ENCODE measurements around the gene SUGCT.

SUGCT gene

GRCh38 chr7:40733114-40733513, 598.3 kb downstream of the SUGCT start:
- DNase-seq (ENCODE audit: low read depth), result no peak

- DNase-seq (ENCODE audit: low read depth), result no peak
These were observed 598.8 kb downstream of the SUGCT start for GRCh38 chr7:40733578-40733977.

GRCh38 chr7:40739257-40739656, 604.5 kb downstream of the SUGCT start:
- DNase-seq (ENCODE audit: low read depth), result no peak

- no peak for DNase-seq (ENCODE audit: low read depth)
These were observed 607.5 kb downstream of the SUGCT start for GRCh38 chr7:40742270-40742669.

- DNase-seq (ENCODE audit: low read depth), result no peak
These were observed 612.2 kb downstream of the SUGCT start for GRCh38 chr7:40746841-40747556.

- no peak for DNase-seq (ENCODE audit: low read depth)
These were observed 613.1 kb downstream of the SUGCT start for GRCh38 chr7:40747856-40748255.

- no peak for DNase-seq (ENCODE audit: low read depth)
These were observed 615.1 kb downstream of the SUGCT start for GRCh38 chr7:40749877-40750276.

GRCh38 chr7:40753455-40753854, 618.6 kb downstream of the SUGCT start:
- DNase-seq (ENCODE audit: low read depth), result no peak

GRCh38 chr7:40755438-40755837, 620.6 kb downstream of the SUGCT start:
- no peak for DNase-seq (ENCODE audit: low read depth)

GRCh38 chr7:40757109-40757508, 622.3 kb downstream of the SUGCT start:
- no peak for DNase-seq (ENCODE audit: low read depth)

GRCh38 chr7:40758590-40758989, 623.8 kb downstream of the SUGCT start:
- DNase-seq (ENCODE audit: low read depth), result no peak

GRCh38 chr7:40760293-40760964, 625.6 kb downstream of the SUGCT start:
- no peak for DNase-seq (ENCODE audit: low read depth)

- no peak for DNase-seq (ENCODE audit: low read depth)
These were observed 626.2 kb downstream of the SUGCT start for GRCh38 chr7:40760987-40761386.

- no peak for DNase-seq (ENCODE audit: low read depth)
These were observed 627.2 kb downstream of the SUGCT start for GRCh38 chr7:40761762-40762560.

- peak; percentile 10 for DNase-seq (ENCODE audit: low read depth)
These were observed 628.8 kb downstream of the SUGCT start for GRCh38 chr7:40763319-40764287.

- no peak for DNase-seq (ENCODE audit: low read depth)
These were observed 630.8 kb downstream of the SUGCT start for GRCh38 chr7:40765639-40766038.

GRCh38 chr7:40772096-40772495, 637.3 kb downstream of the SUGCT start:
- no peak for DNase-seq (ENCODE audit: low read depth)

- no peak for DNase-seq (ENCODE audit: low read depth)
These were observed 638.9 kb downstream of the SUGCT start for GRCh38 chr7:40773656-40774055.

- no peak for DNase-seq (ENCODE audit: low read depth)
These were observed 641.1 kb downstream of the SUGCT start for GRCh38 chr7:40775877-40776276.

- DNase-seq (ENCODE audit: low read depth), result no peak
These were observed 643.0 kb downstream of the SUGCT start for GRCh38 chr7:40777730-40778312.

- DNase-seq (ENCODE audit: low read depth), result no peak
These were observed 645.7 kb downstream of the SUGCT start for GRCh38 chr7:40780460-40780859.
